Adrenal gland (tissue), 12 donors: ENCODE results near the gene USP22. TPM values are rescaled to one million over a fixed set of nuclear protein-coding genes. Genes with fewer than 3 reads are reported as not detected.

Experiments
- DNase-seq, 7 donors: peaks; one replicate each; pipeline ENCODE4 v3.0.0-alpha.2; 2019 to 2020
- H3K27ac ChIP-seq, 5 donors: fragments of 200-600 bp; sonication (generic) in 4 of 5; 1 replicate in 3 of 5; 2 replicates in 2 of 5; pipeline versions ENCODE4 v1.5.1 to v1.8.0; 2016 to 2020; ENCODE audit warnings: mild to moderate bottlenecking in 1 of 5
- H3K27me3 ChIP-seq: fragments of 200-600 bp; 2 replicates; pipeline ENCODE4 v1.8.0; 2021
- H3K36me3 ChIP-seq, 2 donors: fragments of 200-600 bp; replicated peaks in 1 of 2; 1 replicate in 1 of 2; 2 replicates in 1 of 2; pipeline versions ENCODE4 v1.5.1 to v1.8.0; 2018 to 2022
- H3K4me1 ChIP-seq, 2 donors: fragments of 200-600 bp; replicated peaks in 1 of 2; 1 replicate in 1 of 2; 2 replicates in 1 of 2; pipeline versions ENCODE4 v1.5.1 to v1.8.0; 2018 to 2021
- H3K4me3 ChIP-seq, 4 donors: fragments of 200-600 bp; sonication (generic) in 3 of 4; one replicate each; pipeline ENCODE4 v1.5.1; 2016 to 2018
- H3K9me3 ChIP-seq, 3 donors: fragments of 200-600 bp; sonication (generic) in 1 of 3; replicated peaks in 1 of 3; 1 replicate in 2 of 3; 2 replicates in 1 of 3; pipeline versions ENCODE4 v1.5.1 to v1.8.0; 2016 to 2021
- POLR2A ChIP-seq, 2 donors: fragments of 450-650 bp; IDR thresholded peaks; one replicate each; pipeline ENCODE4 v1.6.1; 2017; ENCODE audit warnings: antibody characterized with exemption in 2 of 2, mild to moderate bottlenecking in 2 of 2, moderate library complexity in 1 of 2
- WGBS, 4 donors: extraction: QIAGEN DNeasy Blood & Tissue Kit in 2 of 4; methylation state at CpG; one replicate each; pipeline versions ENCODE4 v1.1.5 to v1.1.7; 2013 to 2017; 5-methylcytosine and 5-hydroxymethylcytosine counted together
- intact Hi-C, 2 donors: fragments of 100-400 bp; cut with DNase I; formaldehyde crosslinking; loops; one replicate each; pipeline versions ENCODE4 v1.14.1 to v1.15.0; 2022 to 2023
- polyA plus RNA-seq, 3 donors: library from polyadenylated mRNA; stranded (reverse); fragments of 200-250 nt in 2 of 3; fragments of 350-450 nt in 1 of 3; fragmentation: Illumina TruSeq in 1 of 3; extraction: RNeasy Lipid Tissue Mini Kit (QIAGEN cat#74804) in 1 of 3; gene quantifications; one replicate each; pipeline ENCODE4 v1.2.3, GENCODE V29; 2013 to 2014
- total RNA-seq, 9 donors: library from RNA; depleted of rRNA in 4 of 9; stranded (reverse); fragments of >200 nt in 4 of 9; fragments of 120-200 nt in 1 of 9; fragmentation: NEBNext Ultra II Directional in 1 of 9; extraction: Animal tissue kit (Norgen Biotek cat#: 25700) in 1 of 9; gene quantifications; one replicate each; pipeline versions ENCODE4 v1.1.0 to v1.2.4, GENCODE V29; 2013 to 2023
- TF ChIP-seq, protein P1 (sequence below), 6 experiments: fragments of 450-650 bp in 4 of 6; fragments of 200-600 bp in 2 of 6; sonication (generic) in 1 of 6; IDR thresholded peaks; 1 replicate in 5 of 6; 2 replicates in 1 of 6; pipeline versions ENCODE4 v1.5.1 to v1.8.0; 2016 to 2021; ENCODE audit warnings: antibody characterized with exemption in 6 of 6, mild to moderate bottlenecking in 2 of 6, moderate library complexity in 1 of 6
- donor health status: healthy with polysubstance abuse.
- donor health status: Bipolar disorder and iron deficiency.
- donor health status: DM: yes; HTN: yes; CAD: no.
- donor health status: DM: no; HTN: no; CAD: no.
- donor health status: DM: no; HTN: no; CAD: no.
- donor health status: DM: yes; HTN: yes; CAD: no.

Gene USP22
- total and polyA plus RNA-seq, 12 donors: 43.0 to 250 (median 223) TPM

DNA sequence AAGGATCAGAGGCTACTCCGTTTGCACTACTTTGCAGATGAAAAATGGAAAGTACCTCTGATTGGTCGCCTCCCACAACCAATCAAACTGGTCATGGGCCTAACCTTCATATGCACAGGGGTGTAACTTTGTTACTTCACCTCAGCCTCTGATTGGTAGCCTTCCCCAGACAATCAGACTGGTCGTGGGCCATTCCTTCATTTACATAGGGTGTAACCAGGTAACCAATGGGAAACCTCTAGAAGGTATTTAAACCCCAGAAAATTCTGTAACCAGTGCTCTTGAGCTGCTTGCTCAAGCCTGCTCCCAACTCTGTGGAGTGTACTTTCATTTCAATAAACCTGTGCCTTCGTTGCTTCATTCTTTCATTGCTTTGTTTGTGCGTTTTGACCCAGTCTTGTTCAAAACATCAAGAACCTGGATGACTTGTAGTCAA lies 39.2 kb upstream of the USP22 start:
- 79 to 94% (median 83%) methylated on average over 5 of the region's 5 CpGs for WGBS, 4 donors
- no peak overlapping the region for H3K4me3 ChIP-seq

DNA sequence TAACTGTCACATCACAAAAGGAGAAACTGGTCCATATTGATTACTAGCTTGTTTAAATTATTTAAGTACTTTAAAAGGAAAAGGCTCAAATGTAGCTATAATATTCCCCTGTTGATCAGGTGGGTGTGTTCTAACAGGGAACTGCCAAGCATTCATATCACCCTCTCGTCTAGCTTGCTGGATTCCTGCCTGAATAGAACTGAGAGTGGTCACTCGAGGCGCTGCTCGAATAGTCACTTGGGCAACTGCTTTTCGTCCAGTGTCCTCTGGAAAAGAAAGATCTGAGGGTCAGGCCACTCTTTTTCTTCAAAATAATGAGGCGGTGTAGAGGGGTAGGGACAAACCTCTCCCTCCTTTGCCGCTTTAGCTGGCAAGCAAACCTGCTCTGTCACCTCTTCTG lies 36.4 kb upstream of the USP22 start:
- Histone ChIP-seq H3K9me3 (no peaks in the 10 kb centered on the region), H3K4me1 (peaks cover 9 to 13% of the 10 kb centered on the region in 2 donors), H3K36me3 (no peaks in the 10 kb centered on the region), H3K27me3 (no peaks in the 10 kb centered on the region), H3K27ac (no peak overlapping the region), H3K4me3 (no peak overlapping the region)
- TF ChIP-seq, protein P1, sequence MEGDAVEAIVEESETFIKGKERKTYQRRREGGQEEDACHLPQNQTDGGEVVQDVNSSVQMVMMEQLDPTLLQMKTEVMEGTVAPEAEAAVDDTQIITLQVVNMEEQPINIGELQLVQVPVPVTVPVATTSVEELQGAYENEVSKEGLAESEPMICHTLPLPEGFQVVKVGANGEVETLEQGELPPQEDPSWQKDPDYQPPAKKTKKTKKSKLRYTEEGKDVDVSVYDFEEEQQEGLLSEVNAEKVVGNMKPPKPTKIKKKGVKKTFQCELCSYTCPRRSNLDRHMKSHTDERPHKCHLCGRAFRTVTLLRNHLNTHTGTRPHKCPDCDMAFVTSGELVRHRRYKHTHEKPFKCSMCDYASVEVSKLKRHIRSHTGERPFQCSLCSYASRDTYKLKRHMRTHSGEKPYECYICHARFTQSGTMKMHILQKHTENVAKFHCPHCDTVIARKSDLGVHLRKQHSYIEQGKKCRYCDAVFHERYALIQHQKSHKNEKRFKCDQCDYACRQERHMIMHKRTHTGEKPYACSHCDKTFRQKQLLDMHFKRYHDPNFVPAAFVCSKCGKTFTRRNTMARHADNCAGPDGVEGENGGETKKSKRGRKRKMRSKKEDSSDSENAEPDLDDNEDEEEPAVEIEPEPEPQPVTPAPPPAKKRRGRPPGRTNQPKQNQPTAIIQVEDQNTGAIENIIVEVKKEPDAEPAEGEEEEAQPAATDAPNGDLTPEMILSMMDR (IDR thresholded peaks at IDR 0.05): no peak
- TF ChIP-seq POLR2A (IDR thresholded peaks at IDR 0.05): no peak
- WGBS, 4 donors: 84 to 94% (median 88%) methylated on average over 7 of the region's 7 CpGs
- DNase-seq: no peak
- intact Hi-C loops: no loop called here

More for the DNA sequence above, 39.2 kb upstream of the USP22 start:
- intact Hi-C loops: no loop called here
- DNase-seq: no peak
- no peak overlapping the region for H3K27ac ChIP-seq
- TF ChIP-seq, protein P1 (IDR thresholded peaks at IDR 0.05): no peak
- no peak for TF ChIP-seq POLR2A (IDR thresholded peaks at IDR 0.05)
- no peaks in the 10 kb centered on the region for H3K36me3 ChIP-seq
- no peaks in the 10 kb centered on the region for H3K27me3 ChIP-seq
- no peaks in the 10 kb centered on the region for H3K9me3 ChIP-seq
- no peaks in the 10 kb centered on the region for H3K4me1 ChIP-seq

DNA sequence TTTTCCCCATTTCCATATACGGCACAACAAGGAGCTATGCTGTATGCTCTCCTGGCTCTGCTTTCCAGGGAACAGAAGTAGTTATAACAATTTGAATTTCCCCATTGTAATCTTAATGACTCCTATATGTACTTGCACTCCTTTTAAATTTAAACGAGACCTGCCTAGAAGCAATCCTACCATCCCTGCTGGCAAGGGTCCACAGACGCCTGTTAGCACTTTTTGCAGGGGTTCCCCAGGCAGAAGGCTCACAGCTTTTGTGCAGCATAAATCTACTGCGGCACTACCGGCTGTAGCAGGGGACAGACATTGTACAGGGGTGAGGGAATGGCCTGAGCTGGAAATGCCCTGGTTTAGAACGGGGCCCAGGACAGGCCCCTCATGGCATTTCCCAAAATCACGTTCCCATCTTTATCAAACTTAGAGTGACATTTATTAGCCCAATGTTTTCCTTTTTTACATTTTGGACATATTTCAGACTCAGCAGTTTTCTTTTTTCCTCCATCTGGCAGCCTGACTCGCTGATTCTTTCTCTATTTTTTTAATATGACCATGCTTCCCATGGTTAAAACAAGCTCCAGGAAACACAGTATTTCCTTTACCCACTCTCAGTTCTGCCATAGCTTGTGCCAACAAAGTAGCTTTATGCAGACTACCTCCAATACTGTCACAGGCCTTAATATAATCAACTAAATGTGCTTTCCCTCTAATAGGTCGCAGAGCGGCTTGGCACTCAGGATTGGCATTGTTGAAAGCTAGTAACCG lies 35.4 kb upstream of the USP22 start:
- no peak overlapping the region for H3K4me3 ChIP-seq
- H3K36me3 ChIP-seq: no peaks in the 10 kb centered on the region
- no peaks in the 10 kb centered on the region for H3K9me3 ChIP-seq
- H3K27ac ChIP-seq: no peak overlapping the region
- no peak for DNase-seq
- 68 to 78% (median 72%) methylated on average over 11 of the region's 11 CpGs for WGBS, 4 donors
- H3K27me3 ChIP-seq: no peaks in the 10 kb centered on the region
- TF ChIP-seq, protein P1 (IDR thresholded peaks at IDR 0.05): no peak
- TF ChIP-seq POLR2A (IDR thresholded peaks at IDR 0.05): no peak
- intact Hi-C loops: no loop called here
- peaks cover 9 to 13% of the 10 kb centered on the region in 2 donors for H3K4me1 ChIP-seq

DNA sequence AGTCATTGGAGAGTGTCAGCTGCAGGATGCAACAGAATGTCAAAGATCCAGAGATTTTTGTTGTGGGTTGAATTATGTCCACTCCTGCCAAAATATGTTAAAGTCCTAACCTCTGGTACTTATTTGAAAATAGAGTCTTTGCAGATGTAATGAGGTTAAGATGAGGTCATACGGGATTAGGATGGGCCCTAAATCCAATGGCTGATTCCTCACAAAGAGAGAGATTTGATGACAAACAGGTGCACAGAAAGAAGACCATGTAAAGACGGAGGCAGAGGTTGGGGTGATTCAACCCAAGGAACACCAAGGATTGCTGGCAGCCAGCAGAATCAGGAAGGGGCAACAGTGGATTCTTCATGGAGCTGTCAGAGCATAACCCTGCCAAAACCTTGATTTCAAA lies 34.5 kb upstream of the USP22 start:
- intact Hi-C loops: no loop called here
- TF ChIP-seq, protein P1 (IDR thresholded peaks at IDR 0.05): no peak
- no peak for TF ChIP-seq POLR2A (IDR thresholded peaks at IDR 0.05)
- H3K4me1 ChIP-seq: peaks cover 9 to 13% of the 10 kb centered on the region in 2 donors
- DNase-seq: no peak
- no peaks in the 10 kb centered on the region for H3K36me3 ChIP-seq
- no peaks in the 10 kb centered on the region for H3K9me3 ChIP-seq
- H3K27ac ChIP-seq: no peak overlapping the region
- no peak overlapping the region for H3K4me3 ChIP-seq
- no peaks in the 10 kb centered on the region for H3K27me3 ChIP-seq
- 60 to 91% (median 78%) methylated on average over 2 of the region's 2 CpGs for WGBS, 4 donors
